Measurements from ENCODE around the gene SH2D3A. TPM values are rescaled to one million over a fixed set of nuclear protein-coding genes. Genes with fewer than 3 reads are reported as not detected.

SH2D3A gene
- total and polyA plus RNA-seq, 2 of the 4 experiments (the other 2 are of a cell fraction), result under 0.01 to 0.09 TPM

DNA sequence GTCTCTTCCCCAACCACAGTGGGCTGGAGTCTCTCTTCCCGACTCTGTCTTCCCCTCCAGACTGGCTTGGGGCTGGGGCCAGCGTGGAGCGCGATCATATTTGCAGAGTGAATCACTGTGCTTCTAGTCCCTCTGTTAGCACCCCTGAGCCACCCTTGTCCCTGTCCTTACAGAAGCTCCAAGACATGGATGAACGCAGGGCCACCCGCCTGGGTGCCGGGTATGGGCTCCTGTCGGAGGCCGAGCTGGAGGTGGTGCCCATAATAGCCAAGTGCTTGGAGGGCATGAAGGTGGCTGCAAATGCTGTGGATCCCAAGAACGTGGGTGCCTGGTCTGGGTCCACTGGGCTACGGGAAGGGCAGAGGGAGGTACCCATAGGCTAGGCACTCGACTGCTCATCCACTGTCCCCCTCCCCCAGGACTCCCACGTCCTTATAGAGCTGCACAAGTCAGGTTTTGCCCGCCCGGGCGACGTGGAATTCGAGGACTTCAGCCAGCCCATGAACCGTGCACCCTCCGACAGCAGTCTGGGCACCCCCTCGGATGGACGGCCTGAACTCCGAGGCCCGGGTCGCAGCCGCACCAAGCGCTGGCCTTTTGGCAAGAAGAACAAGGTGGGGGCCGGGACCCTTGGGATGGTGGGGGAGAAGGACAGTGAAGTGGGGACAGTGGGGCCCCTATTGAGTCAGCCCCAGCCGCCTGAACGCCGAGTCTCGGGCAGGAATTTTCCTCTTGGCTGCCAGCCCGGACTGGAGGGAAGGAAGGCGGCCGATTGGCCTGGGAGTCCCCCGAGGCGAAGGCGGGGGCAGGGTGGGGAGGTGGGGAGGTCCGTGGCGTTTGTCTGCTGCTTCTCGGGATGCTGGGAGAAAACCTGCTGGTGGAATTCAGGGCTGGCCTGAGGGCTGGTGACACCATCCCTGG, 22.6 kb downstream of the SH2D3A start:
- ATAC-seq (ENCODE audit: low read depth) (peak; percentile 75), DNase-seq (peak; percentile 87)

More for the DNA sequence above, 22.6 kb downstream of the SH2D3A start:
- peaks cover 20 to 57% of the 10 kb centered on the region in 2 experiments for H3K79me1 ChIP-seq (ENCODE audit: low read depth in 1 of 2, low read length in 2 of 2)
- H3K9me1 ChIP-seq (ENCODE audit: insufficient read depth, low read length), result no peaks in the 10 kb centered on the region
- CTCF ChIA-PET, result no interaction called here
- peak overlapping the region; percentile 93 for H3K4ac ChIP-seq (ENCODE audit: low read depth, low read length)
- H3K56ac ChIP-seq (ENCODE audit: extremely low read depth, insufficient read depth, low read length), result peak overlapping the region; percentile 70
- peak overlapping the region; percentile 70 for H4K5ac ChIP-seq (ENCODE audit: low read depth, low read length)
- peak overlapping the region; percentile 39 to 82 for H4K8ac ChIP-seq (ENCODE audit: low read depth in 2 of 2, low read length in 2 of 2)
- peak overlapping the region; percentile 89 for H2AFZ ChIP-seq (replicated peaks; ENCODE audit: low read length, poor library complexity)
- 12% methylated on average over 18 of the region's 41 CpGs; no CpG with 5 or more reads in 1 of the 2 experiments for WGBS, 2 experiments (ENCODE audit: extremely low coverage in 2 of 2, insufficient read length in 1 of 2)
- intact Hi-C loops (cut with micrococcal nuclease), result loop anchor here (2.0 kb wide), 1 partner anchor 112 kb away; no protein-coding TSS in a partner anchor
- H3K4me3 ChIP-seq (ENCODE audit: insufficient read depth, low read depth, low read length), result no peak overlapping the region
- POLR2A ChIA-PET (ENCODE audit: unreplicated experiment), result no interaction called here
- dilution Hi-C loops (cut with HindIII; ENCODE audit: low sequenced_read_pairs, unreplicated experiment), result no loop called here
- BruUV-seq (replicated peaks), result no TSS peak
- H2BK120ac ChIP-seq (ENCODE audit: low read depth, low read length), result peak overlapping the region; percentile 93
- H3K18ac ChIP-seq (ENCODE audit: low read depth, low read length), result peak overlapping the region; percentile 74
- peak overlapping the region; percentile 41; the same call in 2 of the 3 replicates for H2BK15ac ChIP-seq (ENCODE audit: low read depth, low read length)
- H3K9ac ChIP-seq (ENCODE audit: low read depth, low read length), result peak overlapping the region; percentile 52
- peaks cover 27% of the 10 kb centered on the region for H3K4me1 ChIP-seq (ENCODE audit: control insufficient read depth, insufficient read depth, low read length)
- H3K4me2 ChIP-seq (ENCODE audit: low read depth, low read length), result peak overlapping the region; percentile 65
- H3K23ac ChIP-seq (ENCODE audit: low read depth, low read length), result peak overlapping the region; percentile 94; the same call in 1 of the 2 replicates
- H3K27ac ChIP-seq (ENCODE audit: insufficient read depth, low read length), result peak overlapping the region; percentile 85
- in situ Hi-C loops (cut with MboI; ENCODE audit: low sequenced_read_pairs), result no loop called here
- no peaks in the 10 kb centered on the region for H3K27me3 ChIP-seq (ENCODE audit: control insufficient read depth, insufficient read depth, low read length)
- peak overlapping the region; percentile 92 for H2AK9ac ChIP-seq (replicated peaks; ENCODE audit: low read depth, low read length, poor library complexity)
- no peaks in the 10 kb centered on the region for H3K9me3 ChIP-seq (ENCODE audit: control insufficient read depth, insufficient read depth, low read length)
- H2BK20ac ChIP-seq (ENCODE audit: low read depth, low read length), result peak overlapping the region; percentile 86
- H4K20me1 ChIP-seq (ENCODE audit: insufficient read depth, low read length), result 0 out of 2 replicates have a peak, but pooled peaks cover 4% of the 10 kb centered on the region
- peak overlapping the region; percentile 42 for H3K14ac ChIP-seq (replicated peaks; ENCODE audit: low read depth, low read length)
- no peak for TF ChIP-seq USF2 (IDR thresholded peaks at IDR 0.05; ENCODE audit: low read depth, low read length)
- peak; percentile 28; the same call in 1 of the 2 replicates for TF ChIP-seq FOS (IDR thresholded peaks at IDR 0.05; ENCODE audit: low read depth, low read length)
- no peak for TF ChIP-seq CEBPB (IDR thresholded peaks at IDR 0.05; ENCODE audit: low read depth, low read length)
- TF ChIP-seq MAZ (IDR thresholded peaks at IDR 0.05; ENCODE audit: borderline replicate concordance, low read depth, low read length), result peak; percentile 80; the same call in 1 of the 2 replicates
- 0 out of 2 replicates have a peak, but pooled peaks have one; percentile 6 for TF ChIP-seq BHLHE40 (IDR thresholded peaks at IDR 0.05; ENCODE audit: low read depth, low read length)
- peak overlapping the region; percentile 94 for H2BK5ac ChIP-seq (ENCODE audit: low read depth, low read length, poor library complexity, severe bottlenecking)
- H4K91ac ChIP-seq (ENCODE audit: insufficient read depth, low read depth, low read length), result peak overlapping the region; percentile 78
- peaks cover 45% of the 10 kb centered on the region for H3K36me3 ChIP-seq (ENCODE audit: control insufficient read depth, insufficient read depth, low read length)
- peak overlapping the region; percentile 90 for H2AK5ac ChIP-seq (ENCODE audit: low read depth, low read length)

Data from IMR-90 (cell line).